ENCODE measurements around the gene SAMD4B. TPM values are rescaled to one million over a fixed set of nuclear protein-coding genes. Genes with fewer than 3 reads are reported as not detected.

Gene SAMD4B
- total RNA-seq, 1 experiment from 2014 or later: 135 TPM

- Histone ChIP-seq H3K23me2 (ENCODE audit: insufficient read length, low read depth, low read length, poor library complexity, severe bottlenecking) (peaks cover 6% of the 10 kb centered on the region), H2AK5ac (ENCODE audit: insufficient read length, low read length) (no peak overlapping the region), H2BK12ac (ENCODE audit: insufficient read length, low read depth, low read length) (no peak overlapping the region), H2BK5ac (ENCODE audit: insufficient read length, low read length) (no peak overlapping the region), H2BK15ac (ENCODE audit: low read depth, low read length) (no peak overlapping the region), H2BK20ac (ENCODE audit: low read depth, low read length, poor library complexity, severe bottlenecking) (no peak overlapping the region), H3K27me3 (ENCODE audit: insufficient read depth, low read length) (no peaks in the 10 kb centered on the region; the same call in 1 of the 2 replicates), H3K4me2 (ENCODE audit: insufficient read depth, insufficient read length, low read length) (no peak overlapping the region), H3K23ac (ENCODE audit: insufficient read length, low read depth, low read length) (no peak overlapping the region), H2BK120ac (ENCODE audit: low read depth, low read length, poor library complexity, severe bottlenecking) (no peak overlapping the region), H3K14ac (ENCODE audit: insufficient read depth, low read length) (no peak overlapping the region), H3K18ac (ENCODE audit: insufficient read length, low read depth, low read length) (no peak overlapping the region), H3K56ac (ENCODE audit: insufficient read length, low read depth, low read length) (no peak overlapping the region), H3K9ac (ENCODE audit: extremely low read depth, insufficient read length, low read length) (no peak overlapping the region), H3K79me1 (ENCODE audit: insufficient read depth, low read depth, low read length, poor library complexity, severe bottlenecking) (no peaks in the 10 kb centered on the region), H4K91ac (ENCODE audit: insufficient read length, low read depth, low read length) (no peak overlapping the region), H4K8ac (replicated peaks; ENCODE audit: insufficient read length, low read depth, low read length) (no peak overlapping the region), H4K20me1 (ENCODE audit: control insufficient read depth, insufficient read depth, insufficient read length) (no peaks in the 10 kb centered on the region), H3K4me1 (ENCODE audit: insufficient read depth, low read length) (no peaks in the 10 kb centered on the region), H3K9me3 (ENCODE audit: control insufficient read depth, low read depth, low read length) (no peaks in the 10 kb centered on the region), H3K27ac (ENCODE audit: insufficient read length, low read depth, low read length) (no peak overlapping the region), H3K79me2 (ENCODE audit: insufficient read depth, low read length) (no peaks in the 10 kb centered on the region), H3K4ac (ENCODE audit: low read depth, low read length) (no peak overlapping the region), H3T11ph (ENCODE audit: low read length) (no peak overlapping the region), H4K5ac (ENCODE audit: insufficient read length, low read depth, low read length) (no peak overlapping the region), H2AFZ (ENCODE audit: low read length) (no peak overlapping the region)
- Mint-ChIP-seq H3K4me3 (no peak overlapping the region), H3K9me3 (no peaks in the 10 kb centered on the region; a peak in 2 of 5 replicates), H3K36me3 (ENCODE audit: insufficient read depth in 1 of 3, low read depth in 3 of 3) (peaks cover 3 to 10% (median 8%) of the 10 kb centered on the region in 3 experiments; a peak in 6 of 7 replicates), H3K4me1 (peaks cover 7 to 18% of the 10 kb centered on the region in 2 experiments), H3K27me3 (ENCODE audit: low read depth) (peaks cover 45% of the 10 kb centered on the region), H3K27ac (no peak overlapping the region; a peak in 1 of 7 replicates)
- TF ChIP-seq CTCF (conservative IDR thresholded peaks at IDR 0.05): no peak
- DNase-seq: no peak
- WGBS (ENCODE audit: extremely low coverage, insufficient read length, low lambda C conversion rate): no CpG with 5 or more reads among the region's 5 CpGs
These were observed 24.1 kb upstream of the SAMD4B start for GRCh38 chr19:39318071-39318470.
